DOHH2 (cell line): ENCODE measurements around the gene USP16.

Source experiments
- EZH2phosphoT487 ChIP-seq: fragments of 200-600 bp; sonication (generic); IDR thresholded peaks from 2 replicates; pipeline ENCODE4 v1.6.1; 2017; ENCODE audit warnings: borderline replicate concordance, mild to moderate bottlenecking, antibody characterized with exemption, low read length, moderate library complexity, mixed read lengths
- TF ChIP-seq, protein P1 (sequence below): fragments of 200-600 bp; sonication (generic); IDR thresholded peaks from one replicate; pipeline ENCODE4 v1.5.1; 2014; ENCODE audit warnings: antibody characterized with exemption, mild to moderate bottlenecking, low read depth, low read length; ENCODE audit not compliant: poor library complexity, severe bottlenecking

DNA sequence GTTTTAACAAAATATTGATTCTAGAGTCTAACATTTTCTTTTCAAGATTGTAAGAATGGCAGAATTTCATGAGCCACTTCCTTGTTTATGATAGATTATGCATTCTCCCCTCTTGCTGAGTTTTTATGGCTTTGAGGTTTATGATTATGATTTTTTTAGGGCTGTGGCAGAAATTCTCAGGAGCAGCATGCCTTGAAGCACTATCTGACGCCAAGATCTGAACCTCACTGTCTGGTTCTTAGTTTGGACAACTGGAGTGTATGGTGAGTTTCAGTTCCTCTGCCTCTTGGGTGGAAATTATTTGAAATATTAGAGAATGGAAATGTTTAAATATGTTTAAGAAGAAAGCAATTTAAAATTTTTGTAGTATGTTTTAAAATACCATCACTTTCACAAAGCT, 10.2 kb downstream of the USP16 start:
- TF ChIP-seq, protein P1, sequence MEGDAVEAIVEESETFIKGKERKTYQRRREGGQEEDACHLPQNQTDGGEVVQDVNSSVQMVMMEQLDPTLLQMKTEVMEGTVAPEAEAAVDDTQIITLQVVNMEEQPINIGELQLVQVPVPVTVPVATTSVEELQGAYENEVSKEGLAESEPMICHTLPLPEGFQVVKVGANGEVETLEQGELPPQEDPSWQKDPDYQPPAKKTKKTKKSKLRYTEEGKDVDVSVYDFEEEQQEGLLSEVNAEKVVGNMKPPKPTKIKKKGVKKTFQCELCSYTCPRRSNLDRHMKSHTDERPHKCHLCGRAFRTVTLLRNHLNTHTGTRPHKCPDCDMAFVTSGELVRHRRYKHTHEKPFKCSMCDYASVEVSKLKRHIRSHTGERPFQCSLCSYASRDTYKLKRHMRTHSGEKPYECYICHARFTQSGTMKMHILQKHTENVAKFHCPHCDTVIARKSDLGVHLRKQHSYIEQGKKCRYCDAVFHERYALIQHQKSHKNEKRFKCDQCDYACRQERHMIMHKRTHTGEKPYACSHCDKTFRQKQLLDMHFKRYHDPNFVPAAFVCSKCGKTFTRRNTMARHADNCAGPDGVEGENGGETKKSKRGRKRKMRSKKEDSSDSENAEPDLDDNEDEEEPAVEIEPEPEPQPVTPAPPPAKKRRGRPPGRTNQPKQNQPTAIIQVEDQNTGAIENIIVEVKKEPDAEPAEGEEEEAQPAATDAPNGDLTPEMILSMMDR = no peak
- no peak for TF ChIP-seq EZH2phosphoT487
